AG09309 (cell line): Measurements from ENCODE around the gene FES.

Experiments used
- DNase-seq: peaks from one replicate; pipeline ENCODE4 v3.0.0-alpha.2; 2010; ENCODE audit warnings: low read depth
- H3K4me3 ChIP-seq: 2 replicates; pipeline ENCODE4 v1.5.1; 2011; ENCODE audit warnings: mild to moderate bottlenecking, low read depth, low read length, moderate library complexity; ENCODE audit not compliant: control insufficient read depth
- TF ChIP-seq, protein P1 (sequence below): IDR thresholded peaks from 2 replicates; pipeline ENCODE4 v1.5.1; 2011; ENCODE audit warnings: mild to moderate bottlenecking, low read depth, low read length, inconsistent platforms; ENCODE audit not compliant: insufficient read depth, control insufficient read depth; ENCODE audit errors: missing control alignments

Gene FES

DNA sequence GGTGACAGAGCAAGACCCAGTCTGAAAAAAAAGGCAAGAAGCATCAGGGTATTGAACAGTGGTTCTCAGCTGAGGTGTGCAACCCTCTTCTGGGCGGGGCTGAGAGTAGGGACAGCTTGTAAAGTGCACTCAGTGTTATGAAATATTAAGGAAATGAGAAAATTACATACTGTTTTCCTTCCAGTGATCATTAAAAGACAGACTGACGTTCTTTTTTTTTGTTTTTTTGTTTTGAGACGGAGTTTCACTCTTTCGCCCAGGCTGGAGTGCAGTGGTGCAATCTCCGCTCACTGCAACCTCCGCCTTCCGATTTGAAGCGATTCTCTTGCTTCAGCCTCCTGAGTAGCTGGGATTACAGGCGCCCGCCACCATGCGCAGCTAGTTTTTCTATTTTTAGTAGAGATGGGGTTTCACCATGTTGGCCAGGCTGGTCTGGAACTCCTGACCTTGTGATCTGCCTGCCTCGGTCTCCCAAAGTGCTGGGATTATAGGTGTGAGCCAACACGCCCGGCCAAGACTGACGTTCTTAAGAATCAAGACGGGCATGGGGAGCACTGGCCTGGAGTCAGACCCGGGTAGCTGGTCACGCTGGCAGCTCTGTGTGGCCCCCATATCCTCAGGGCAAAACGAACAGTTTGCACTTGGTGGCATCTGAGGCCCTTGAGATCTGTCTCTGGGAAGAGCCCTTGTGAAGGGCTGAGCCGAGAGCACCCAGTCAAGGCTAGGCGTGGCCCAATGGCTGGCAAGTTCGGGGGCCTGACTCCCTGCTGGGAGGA lies 30.2 kb downstream of the FES start:
- no peak overlapping the region for H3K4me3 ChIP-seq
- TF ChIP-seq, protein P1, sequence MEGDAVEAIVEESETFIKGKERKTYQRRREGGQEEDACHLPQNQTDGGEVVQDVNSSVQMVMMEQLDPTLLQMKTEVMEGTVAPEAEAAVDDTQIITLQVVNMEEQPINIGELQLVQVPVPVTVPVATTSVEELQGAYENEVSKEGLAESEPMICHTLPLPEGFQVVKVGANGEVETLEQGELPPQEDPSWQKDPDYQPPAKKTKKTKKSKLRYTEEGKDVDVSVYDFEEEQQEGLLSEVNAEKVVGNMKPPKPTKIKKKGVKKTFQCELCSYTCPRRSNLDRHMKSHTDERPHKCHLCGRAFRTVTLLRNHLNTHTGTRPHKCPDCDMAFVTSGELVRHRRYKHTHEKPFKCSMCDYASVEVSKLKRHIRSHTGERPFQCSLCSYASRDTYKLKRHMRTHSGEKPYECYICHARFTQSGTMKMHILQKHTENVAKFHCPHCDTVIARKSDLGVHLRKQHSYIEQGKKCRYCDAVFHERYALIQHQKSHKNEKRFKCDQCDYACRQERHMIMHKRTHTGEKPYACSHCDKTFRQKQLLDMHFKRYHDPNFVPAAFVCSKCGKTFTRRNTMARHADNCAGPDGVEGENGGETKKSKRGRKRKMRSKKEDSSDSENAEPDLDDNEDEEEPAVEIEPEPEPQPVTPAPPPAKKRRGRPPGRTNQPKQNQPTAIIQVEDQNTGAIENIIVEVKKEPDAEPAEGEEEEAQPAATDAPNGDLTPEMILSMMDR = no peak
- DNase-seq = no peak

- TF ChIP-seq, protein P1 = no peak
- no peak for DNase-seq
- no peak overlapping the region for H3K4me3 ChIP-seq
Observed at GRCh38 chr15:90915216-90915807, 31.0 kb downstream of the FES start.

DNA sequence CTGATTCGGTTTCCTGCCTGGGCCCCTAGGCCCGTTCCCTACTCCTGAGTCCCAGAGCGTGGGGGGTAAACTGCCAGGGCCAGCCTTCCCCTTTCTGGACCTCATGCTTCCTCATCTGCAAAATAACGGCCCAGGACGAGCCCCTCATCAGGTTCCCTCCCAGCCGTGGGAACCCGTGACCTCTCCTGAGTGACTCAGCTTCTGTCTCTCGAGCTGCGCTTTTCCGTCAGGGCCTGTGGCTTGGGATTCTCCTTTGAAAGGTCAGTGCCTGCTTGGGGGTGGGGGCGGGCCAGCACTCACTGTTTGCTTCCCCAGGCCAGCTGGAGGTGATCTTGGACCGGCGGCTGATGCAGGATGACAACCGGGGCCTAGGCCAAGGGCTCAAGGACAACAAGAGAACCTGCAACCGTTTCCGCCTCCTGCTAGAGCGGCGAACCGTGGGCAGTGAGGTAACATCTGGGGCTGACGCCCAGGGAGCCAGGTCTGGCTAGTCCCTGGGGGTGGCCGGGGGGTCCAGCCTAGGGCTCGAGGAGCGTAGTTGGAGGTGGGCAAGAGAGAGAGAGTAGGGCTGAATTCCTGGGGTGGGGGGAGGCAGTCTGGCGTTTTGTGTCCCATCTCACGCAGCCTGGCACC lies 31.6 kb downstream of the FES start:
- H3K4me3 ChIP-seq = no peak overlapping the region
- no peak for DNase-seq
- TF ChIP-seq, protein P1 = no peak

DNA sequence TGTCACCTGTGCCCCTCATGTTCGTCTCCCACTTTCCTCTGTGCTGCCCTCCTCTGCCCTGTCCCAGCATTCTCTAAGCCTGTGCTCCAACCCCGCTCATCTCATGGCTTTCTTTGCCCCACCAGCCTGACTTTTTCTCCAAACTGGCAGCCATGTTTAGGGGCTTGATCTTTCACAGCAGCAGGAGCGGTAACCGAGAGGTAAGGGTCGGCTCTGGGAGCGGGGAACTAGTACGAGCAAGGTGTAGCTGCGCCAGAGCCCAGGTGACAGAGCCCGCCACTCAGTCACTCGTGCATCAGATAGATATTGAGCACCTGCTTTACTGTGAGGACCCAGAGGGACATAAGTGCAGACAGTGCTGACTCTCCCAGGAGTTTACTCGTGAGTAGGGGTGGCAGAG lies 32.2 kb downstream of the FES start:
- no peak overlapping the region for H3K4me3 ChIP-seq
- TF ChIP-seq, protein P1 = no peak
- no peak for DNase-seq

DNA sequence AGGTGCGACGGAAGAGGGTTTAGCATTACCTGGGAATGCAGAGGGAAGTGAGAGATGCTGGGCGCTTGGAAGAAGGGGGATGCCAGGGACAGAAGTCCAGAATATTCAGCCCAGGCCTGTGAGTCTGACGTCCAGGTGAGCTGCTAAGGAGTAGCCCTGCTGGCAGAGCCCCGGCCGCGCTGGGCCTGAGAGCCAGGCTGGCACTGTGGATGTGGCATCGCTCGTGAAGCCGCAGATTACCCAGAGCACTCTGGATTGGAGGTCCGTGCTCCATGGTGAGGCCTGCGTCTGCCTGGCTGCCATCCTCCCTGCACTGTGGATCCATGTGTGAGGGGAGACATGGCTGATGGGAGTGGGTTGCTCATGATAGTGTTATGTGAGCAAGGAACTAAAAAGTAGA lies 33.3 kb downstream of the FES start:
- H3K4me3 ChIP-seq = no peak overlapping the region
- TF ChIP-seq, protein P1 = no peak
- DNase-seq = no peak

DNA sequence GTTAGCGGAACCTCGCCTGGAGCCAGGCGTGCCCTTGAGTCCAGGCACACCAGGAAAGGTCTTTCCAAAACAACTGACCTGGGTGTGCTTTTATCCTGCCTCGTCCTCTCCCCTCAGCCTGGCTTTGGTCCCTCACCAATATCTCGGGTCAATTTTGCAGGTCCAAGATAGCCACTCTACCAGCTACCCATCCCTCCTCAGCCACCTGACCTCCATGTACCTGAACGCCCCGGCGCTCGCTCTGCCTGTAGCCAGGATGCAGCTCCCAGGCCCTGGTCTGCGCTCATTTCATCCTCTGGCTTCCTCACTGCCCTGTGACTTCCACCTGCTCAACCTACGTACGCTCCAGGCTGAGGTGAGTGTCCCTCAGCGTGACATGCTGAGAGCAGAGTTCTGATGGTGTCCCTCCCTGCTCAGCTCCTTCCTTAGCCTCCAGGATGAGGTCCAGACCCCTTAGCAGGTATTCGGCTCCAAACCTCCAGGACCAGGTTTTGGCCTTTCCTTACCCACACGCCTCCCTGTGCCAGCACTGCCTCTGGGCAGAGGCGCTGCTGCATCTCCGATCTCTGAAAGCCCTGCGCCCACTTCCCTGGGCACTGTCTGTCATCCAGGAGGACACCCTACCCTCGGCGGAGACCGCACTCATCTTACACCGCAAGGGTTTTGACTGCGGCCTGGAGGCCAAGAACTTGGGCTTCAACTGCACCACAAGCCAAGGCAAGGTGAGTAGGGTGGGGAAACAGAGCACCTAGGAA lies 33.9 kb downstream of the FES start:
- H3K4me3 ChIP-seq = no peak overlapping the region
- TF ChIP-seq, protein P1 = no peak
- no peak for DNase-seq
